Measurements from ENCODE around the gene AMPD1. TPM values are rescaled to one million over a fixed set of nuclear protein-coding genes. Genes with fewer than 3 reads are reported as not detected.

AMPD1 gene
- total RNA-seq, 2 donors from 2014 or later = 0.41 TPM; not detected in 1

DNA sequence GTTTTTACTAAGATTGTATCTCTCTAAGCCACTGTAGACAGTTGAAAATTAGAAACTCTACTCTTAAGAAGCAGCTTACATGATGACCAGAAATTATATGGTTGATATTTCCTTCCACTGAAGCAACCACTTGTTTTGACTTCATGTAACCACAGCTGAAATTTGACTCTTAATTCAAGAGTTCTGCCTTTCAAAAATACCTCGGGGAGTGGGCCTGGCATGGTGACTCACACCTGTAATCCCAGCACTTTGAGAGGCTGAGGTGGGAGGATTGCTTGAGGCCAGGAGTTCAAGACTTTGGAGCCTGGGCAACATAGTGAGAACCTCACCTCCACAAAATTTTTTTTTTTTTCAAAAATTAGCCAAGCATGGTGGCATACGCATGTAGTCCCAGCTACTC is 4.3 kb downstream of the AMPD1 start:
- no peaks in the 10 kb centered on the region for H3K9me3 ChIP-seq
- H3K27me3 ChIP-seq (replicated peaks; ENCODE audit: insufficient read depth) = no peaks in the 10 kb centered on the region
- no peak overlapping the region for H3K27ac ChIP-seq
- no peak for DNase-seq (ENCODE audit: low spot score)
- no peak for ATAC-seq (ENCODE audit: insufficient number of reproducible peaks, low FRiP score, low read depth)
- TF ChIP-seq, protein P1, sequence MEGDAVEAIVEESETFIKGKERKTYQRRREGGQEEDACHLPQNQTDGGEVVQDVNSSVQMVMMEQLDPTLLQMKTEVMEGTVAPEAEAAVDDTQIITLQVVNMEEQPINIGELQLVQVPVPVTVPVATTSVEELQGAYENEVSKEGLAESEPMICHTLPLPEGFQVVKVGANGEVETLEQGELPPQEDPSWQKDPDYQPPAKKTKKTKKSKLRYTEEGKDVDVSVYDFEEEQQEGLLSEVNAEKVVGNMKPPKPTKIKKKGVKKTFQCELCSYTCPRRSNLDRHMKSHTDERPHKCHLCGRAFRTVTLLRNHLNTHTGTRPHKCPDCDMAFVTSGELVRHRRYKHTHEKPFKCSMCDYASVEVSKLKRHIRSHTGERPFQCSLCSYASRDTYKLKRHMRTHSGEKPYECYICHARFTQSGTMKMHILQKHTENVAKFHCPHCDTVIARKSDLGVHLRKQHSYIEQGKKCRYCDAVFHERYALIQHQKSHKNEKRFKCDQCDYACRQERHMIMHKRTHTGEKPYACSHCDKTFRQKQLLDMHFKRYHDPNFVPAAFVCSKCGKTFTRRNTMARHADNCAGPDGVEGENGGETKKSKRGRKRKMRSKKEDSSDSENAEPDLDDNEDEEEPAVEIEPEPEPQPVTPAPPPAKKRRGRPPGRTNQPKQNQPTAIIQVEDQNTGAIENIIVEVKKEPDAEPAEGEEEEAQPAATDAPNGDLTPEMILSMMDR (IDR thresholded peaks at IDR 0.05) = no peak
- H3K4me1 ChIP-seq (ENCODE audit: control insufficient read depth in 1 of 2, low read depth in 2 of 2) = no peaks in the 10 kb centered on the region
- H3K36me3 ChIP-seq = no peaks in the 10 kb centered on the region
- H3K4me3 ChIP-seq = no peak overlapping the region

GRCh38 chr1:114690148-114690547 is 5.2 kb downstream of the AMPD1 start:
- Histone ChIP-seq H3K4me3 (no peak overlapping the region), H3K4me1 (ENCODE audit: control insufficient read depth in 1 of 2, low read depth in 2 of 2) (no peaks in the 10 kb centered on the region), H3K36me3 (no peaks in the 10 kb centered on the region), H3K27me3 (replicated peaks; ENCODE audit: insufficient read depth) (no peaks in the 10 kb centered on the region), H3K27ac (no peak overlapping the region), H3K9me3 (no peaks in the 10 kb centered on the region)
- ATAC-seq (ENCODE audit: insufficient number of reproducible peaks, low FRiP score, low read depth) (no peak), DNase-seq (ENCODE audit: low spot score) (no peak)
- TF ChIP-seq, protein P1 (IDR thresholded peaks at IDR 0.05) = no peak

DNA sequence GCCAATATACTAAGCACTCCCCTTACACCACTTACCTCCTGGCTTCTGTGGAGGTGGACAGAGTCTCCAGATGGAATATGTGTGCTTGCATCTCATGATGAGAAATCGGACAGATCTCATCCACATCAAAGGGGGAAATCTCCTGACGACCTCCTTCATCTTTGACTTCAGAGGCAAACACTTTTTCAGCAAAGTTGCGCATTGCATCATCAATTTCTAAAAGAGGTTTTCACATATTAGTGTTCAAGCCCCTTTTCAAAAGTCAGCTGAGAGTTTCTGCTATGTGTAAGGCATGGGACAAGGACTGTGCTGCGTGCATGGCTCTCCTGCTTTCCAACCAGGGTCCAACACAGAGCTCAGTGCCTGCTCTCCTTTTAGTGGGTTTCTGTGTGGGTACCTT is 6.8 kb downstream of the AMPD1 start:
- no peaks in the 10 kb centered on the region for H3K36me3 ChIP-seq
- H3K27ac ChIP-seq = no peak overlapping the region
- H3K4me3 ChIP-seq = no peak overlapping the region
- no peaks in the 10 kb centered on the region for H3K9me3 ChIP-seq
- no peaks in the 10 kb centered on the region for H3K27me3 ChIP-seq (replicated peaks; ENCODE audit: insufficient read depth)
- H3K4me1 ChIP-seq (ENCODE audit: control insufficient read depth in 1 of 2, low read depth in 2 of 2) = no peaks in the 10 kb centered on the region
- DNase-seq (ENCODE audit: low spot score) (no peak), ATAC-seq (ENCODE audit: insufficient number of reproducible peaks, low FRiP score, low read depth) (no peak)
- TF ChIP-seq, protein P1 (IDR thresholded peaks at IDR 0.05) = no peak

DNA sequence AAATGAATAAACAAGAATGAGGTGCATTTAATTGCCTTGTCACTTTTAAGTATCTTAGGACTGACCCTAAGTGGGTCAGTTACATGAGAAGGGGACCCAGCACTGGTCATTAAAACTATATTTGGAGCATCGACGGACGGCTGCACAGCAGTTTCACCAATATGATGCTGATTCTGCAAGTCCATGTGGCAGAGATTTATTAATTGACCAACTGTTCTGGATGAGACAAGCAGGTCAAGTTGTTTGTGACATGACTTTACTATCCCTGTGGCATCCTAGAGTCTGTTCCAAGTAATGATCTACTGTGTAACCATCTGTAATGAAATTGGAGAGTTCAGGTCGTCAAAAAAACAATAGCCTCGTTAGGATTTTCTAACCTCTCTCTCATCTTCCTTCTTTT is 9.5 kb downstream of the AMPD1 start:
- Histone ChIP-seq H3K4me1 (ENCODE audit: control insufficient read depth in 1 of 2, low read depth in 2 of 2) (no peaks in the 10 kb centered on the region), H3K27me3 (replicated peaks; ENCODE audit: insufficient read depth) (no peaks in the 10 kb centered on the region), H3K9me3 (no peaks in the 10 kb centered on the region), H3K27ac (no peak overlapping the region), H3K36me3 (no peaks in the 10 kb centered on the region), H3K4me3 (no peak overlapping the region)
- DNase-seq (ENCODE audit: low spot score) = no peak
- no peak for ATAC-seq (ENCODE audit: insufficient number of reproducible peaks, low FRiP score, low read depth)
- TF ChIP-seq, protein P1 (IDR thresholded peaks at IDR 0.05) = no peak

GRCh38 chr1:114677691-114678090 is 17.7 kb downstream of the AMPD1 start:
- Histone ChIP-seq H3K4me3 (no peak overlapping the region), H3K27ac (no peak overlapping the region), H3K4me1 (ENCODE audit: control insufficient read depth in 1 of 2, low read depth in 2 of 2) (no peaks in the 10 kb centered on the region), H3K27me3 (replicated peaks; ENCODE audit: insufficient read depth) (no peaks in the 10 kb centered on the region), H3K36me3 (no peaks in the 10 kb centered on the region), H3K9me3 (no peaks in the 10 kb centered on the region)
- ATAC-seq (ENCODE audit: insufficient number of reproducible peaks, low FRiP score, low read depth) (no peak), DNase-seq (ENCODE audit: low spot score) (no peak)
- TF ChIP-seq, protein P1 (IDR thresholded peaks at IDR 0.05) = no peak
